ENCODE measurements around the gene SPRR2G. TPM values are rescaled to one million over a fixed set of nuclear protein-coding genes. Genes with fewer than 3 reads are reported as not detected.
"Not testable (repeated sequence)": the region's sequence is repeated elsewhere in the genome, so short reads cannot be mapped to it uniquely, and the experiment has no call there.

The SPRR2G gene
- total RNA-seq, 4 donors from 2014 or later, result 9.0 TPM; not detected in 3

DNA sequence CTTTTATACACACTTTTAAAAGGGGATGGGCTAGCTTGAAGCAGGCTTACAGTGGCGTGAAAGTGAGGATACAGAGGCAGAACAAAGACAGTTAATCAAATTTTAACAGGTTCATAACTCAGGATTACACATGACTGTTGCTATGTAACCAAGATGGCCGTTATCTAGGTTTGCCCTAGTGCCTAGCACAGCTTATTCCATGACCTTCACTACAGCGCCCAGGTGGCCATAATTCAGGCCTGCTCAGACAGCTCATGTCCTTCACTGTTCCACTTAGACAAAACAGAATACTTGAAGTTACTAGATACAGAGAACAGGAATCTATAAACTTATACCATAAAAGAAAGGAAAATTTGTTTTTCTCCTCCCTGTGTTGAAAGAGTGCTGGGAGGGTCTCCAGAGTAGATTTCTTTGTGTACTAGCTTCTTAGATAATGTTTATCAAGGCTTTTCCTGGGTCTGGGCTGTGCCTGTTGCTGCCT is 31.2 kb downstream of the SPRR2G start:
- 56 to 63% methylated on average over 3 of the region's 3 CpGs for WGBS, 2 donors
- DNase-seq, result no peak
- H3K36me3 ChIP-seq, result no peaks in the 10 kb centered on the region

DNA sequence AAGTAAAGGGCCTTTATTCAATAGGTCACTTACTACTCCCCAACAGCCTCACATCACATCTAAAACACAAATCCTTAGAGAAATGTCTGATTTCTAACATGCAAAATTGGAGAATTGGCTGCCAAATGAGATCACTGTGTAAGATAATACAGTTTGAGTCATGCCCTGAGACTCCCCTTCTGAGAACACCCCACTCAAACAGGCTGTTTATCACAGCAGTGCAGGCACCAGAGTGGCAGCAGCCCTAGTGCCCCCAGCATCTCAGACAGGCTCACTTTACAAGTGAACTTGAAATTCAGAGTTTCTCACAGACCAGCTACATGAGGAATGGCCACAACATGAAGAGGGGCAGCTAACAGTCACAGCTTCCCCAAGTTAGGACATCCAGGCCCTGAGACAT is 35.4 kb downstream of the SPRR2G start:
- H3K36me3 ChIP-seq; H3K4me3 ChIP-seq; intact Hi-C loops (cut with DNase I); H3K4me1 ChIP-seq; H3K27me3 ChIP-seq; DNase-seq; H3K9me3 ChIP-seq; H3K27ac ChIP-seq: not testable (repeated sequence)

More for the DNA sequence above, 31.2 kb downstream of the SPRR2G start:
- H3K9me3 ChIP-seq, result no peaks in the 10 kb centered on the region
- intact Hi-C loops (cut with DNase I), result no loop called here
- TF ChIP-seq, protein P1, sequence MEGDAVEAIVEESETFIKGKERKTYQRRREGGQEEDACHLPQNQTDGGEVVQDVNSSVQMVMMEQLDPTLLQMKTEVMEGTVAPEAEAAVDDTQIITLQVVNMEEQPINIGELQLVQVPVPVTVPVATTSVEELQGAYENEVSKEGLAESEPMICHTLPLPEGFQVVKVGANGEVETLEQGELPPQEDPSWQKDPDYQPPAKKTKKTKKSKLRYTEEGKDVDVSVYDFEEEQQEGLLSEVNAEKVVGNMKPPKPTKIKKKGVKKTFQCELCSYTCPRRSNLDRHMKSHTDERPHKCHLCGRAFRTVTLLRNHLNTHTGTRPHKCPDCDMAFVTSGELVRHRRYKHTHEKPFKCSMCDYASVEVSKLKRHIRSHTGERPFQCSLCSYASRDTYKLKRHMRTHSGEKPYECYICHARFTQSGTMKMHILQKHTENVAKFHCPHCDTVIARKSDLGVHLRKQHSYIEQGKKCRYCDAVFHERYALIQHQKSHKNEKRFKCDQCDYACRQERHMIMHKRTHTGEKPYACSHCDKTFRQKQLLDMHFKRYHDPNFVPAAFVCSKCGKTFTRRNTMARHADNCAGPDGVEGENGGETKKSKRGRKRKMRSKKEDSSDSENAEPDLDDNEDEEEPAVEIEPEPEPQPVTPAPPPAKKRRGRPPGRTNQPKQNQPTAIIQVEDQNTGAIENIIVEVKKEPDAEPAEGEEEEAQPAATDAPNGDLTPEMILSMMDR (IDR thresholded peaks at IDR 0.05), result no peak
- no peak for TF ChIP-seq POLR2A (IDR thresholded peaks at IDR 0.05)
- H3K27me3 ChIP-seq, result no peaks in the 10 kb centered on the region
- no peak overlapping the region for H3K27ac ChIP-seq
- H3K4me3 ChIP-seq, result no peak overlapping the region
- peaks cover 0 to 18% (median 0%) of the 10 kb centered on the region in 3 donors for H3K4me1 ChIP-seq

DNA sequence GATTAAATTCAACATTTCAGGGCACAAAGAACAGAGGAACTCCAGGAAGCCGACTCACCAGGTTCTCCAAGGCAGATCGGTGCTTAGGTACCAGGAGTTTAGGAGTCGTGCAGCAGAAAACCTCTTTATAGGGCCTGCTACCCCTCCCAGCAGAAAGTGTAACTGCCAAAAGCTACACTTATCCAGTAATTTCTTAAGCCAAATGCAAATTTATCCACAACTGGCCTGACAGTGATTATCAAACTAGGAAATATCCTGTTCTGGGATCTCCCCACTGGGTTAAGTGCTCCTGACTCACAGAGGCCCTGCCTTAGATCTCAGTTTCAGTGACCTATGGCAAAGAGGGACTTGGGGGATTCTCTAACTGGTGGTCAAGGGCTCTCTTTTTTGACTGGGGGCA is 37.3 kb downstream of the SPRR2G start, which contains the start of gene SPRR2F:
SPRR2F (minus strand) TSS at position 101 of the 400 bp plus-strand sequence. CDS start 783 bp downstream, outside the sequence.
- no peak for TF ChIP-seq POLR2A (IDR thresholded peaks at IDR 0.05)
- TF ChIP-seq, protein P1 (IDR thresholded peaks at IDR 0.05), result no peak
- no peak within 1 kb of the TSS for H3K4me3 ChIP-seq
- no peaks in the 10 kb centered on the region for H3K4me1 ChIP-seq
- 71 to 78% methylated on average over 3 of the region's 3 CpGs for WGBS, 2 donors
- H3K36me3 ChIP-seq, result no peaks in the 10 kb centered on the region
- H3K27ac ChIP-seq, result no peak within 1 kb of the TSS
- H3K9me3 ChIP-seq, result no peaks in the 10 kb centered on the region
- no peaks in the 10 kb centered on the region for H3K27me3 ChIP-seq
- intact Hi-C loops (cut with DNase I), result no loop called here
- DNase-seq, result no peak

DNA sequence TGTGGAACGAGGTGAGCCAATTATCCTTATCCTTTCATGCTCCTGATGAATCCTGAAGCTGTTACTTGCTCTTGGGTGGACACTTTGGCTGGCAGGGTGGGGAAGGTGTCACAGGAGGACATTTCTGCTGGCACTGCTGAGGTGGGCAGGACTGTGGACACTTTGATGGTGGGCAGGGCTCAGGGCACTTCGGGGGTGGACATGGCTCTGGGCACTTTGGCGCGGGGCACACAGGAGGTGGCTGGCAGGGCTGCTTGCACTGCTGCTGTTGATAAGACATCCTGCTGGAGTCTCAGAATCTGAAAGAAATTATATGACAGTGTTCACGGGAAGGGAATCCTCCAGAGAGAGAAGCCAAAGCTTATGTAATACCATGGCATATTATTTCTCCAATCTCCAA is 38.2 kb downstream of the SPRR2G start:
- 74 to 88% methylated on average over 4 to 5 of the region's 5 CpGs for WGBS, 2 donors
- H3K27me3 ChIP-seq; H3K9me3 ChIP-seq; intact Hi-C loops (cut with DNase I); H3K27ac ChIP-seq; H3K4me1 ChIP-seq; H3K36me3 ChIP-seq; H3K4me3 ChIP-seq; DNase-seq: not testable (repeated sequence)

DNA sequence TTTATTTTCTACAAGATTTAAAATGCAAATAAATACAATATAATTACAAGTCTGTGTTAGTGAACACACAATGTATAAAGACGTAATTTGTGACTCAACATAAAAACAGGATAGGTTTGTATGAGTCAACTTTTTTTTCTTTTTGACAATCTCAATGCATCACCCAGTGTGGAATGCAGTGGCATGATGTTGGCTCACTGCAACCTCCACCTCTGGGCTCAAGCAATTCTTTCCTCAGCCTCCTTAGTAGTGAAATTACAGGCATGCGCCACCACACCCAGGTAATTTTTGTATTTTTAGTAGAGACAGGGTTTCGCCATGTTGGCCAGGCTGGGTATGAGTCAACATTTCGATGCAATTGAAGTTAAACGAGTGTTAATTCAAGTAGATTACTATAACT is 50.4 kb downstream of the SPRR2G start:
- H3K27me3 ChIP-seq, result no peaks in the 10 kb centered on the region
- no peaks in the 10 kb centered on the region for H3K36me3 ChIP-seq
- peaks cover 0 to 9% (median 0%) of the 10 kb centered on the region in 3 donors for H3K4me1 ChIP-seq
- no peaks in the 10 kb centered on the region for H3K9me3 ChIP-seq
- peak overlapping the region in 3 of 4 donors; percentile 45 to 66 (median 56) for H3K27ac ChIP-seq
- TF ChIP-seq POLR2A (IDR thresholded peaks at IDR 0.05), result no peak
- TF ChIP-seq, protein P1 (IDR thresholded peaks at IDR 0.05), result peak in 1 of 6 experiments; percentile 11
- intact Hi-C loops (cut with DNase I), result no loop called here
- no peak overlapping the region for H3K4me3 ChIP-seq
- WGBS, 2 donors, result 51 to 62% methylated on average over 5 of the region's 5 CpGs
- no peak for DNase-seq

Small RNA genes lying within 50 kb of the gene (small RNA-seq; reads per million reads assigned to genes)
- gene SPRR2C, result 0 to 1.0 (median 0) reads per million in 4 donors

Other genes starting within 250 kb of the SPRR2G start
- gene IVL, start 242.3 kb downstream of the SPRR2G start, total RNA-seq, result 100 to 1,000 TPM; 155 to 336 (median 262) TPM
- gene SPRR5, start 203.7 kb downstream of the SPRR2G start, total RNA-seq, result 1 to 10 TPM in 2 of 4 donors, not detected in 2; 1.3 to 2.2 TPM
- 1 to 10 TPM in 2 of 4 donors, under 1 TPM in 1, not detected in 1; 0.64 to 6.4 (median 1.3) TPM for gene SPRR4, start 180.2 kb downstream of the SPRR2G start, total RNA-seq
- gene SPRR1A, start 166.8 kb downstream of the SPRR2G start, total RNA-seq, result 1,000 to 10,000 TPM in 1 of 4 donors, 100 to 1,000 TPM in 2, 10 to 100 TPM in 1; 57.4 to 1,951 (median 348) TPM
- gene SPRR3, start 149.1 kb downstream of the SPRR2G start, total RNA-seq, result over 10,000 TPM in 1 of 4 donors, 1,000 to 10,000 TPM in 3; 7,283 to 22,357 (median 8,768) TPM
- 1,000 to 10,000 TPM in 1 of 4 donors, 100 to 1,000 TPM in 3; 102 to 3,090 (median 871) TPM for gene SPRR1B, start 119.7 kb downstream of the SPRR2G start, total RNA-seq
- gene SPRR2D, start 109.8 kb downstream of the SPRR2G start, total RNA-seq, result 1,000 to 10,000 TPM in 1 of 4 donors, 100 to 1,000 TPM in 2, 1 to 10 TPM in 1; 8.2 to 1,680 (median 542) TPM
- gene SPRR2A, start 93.4 kb downstream of the SPRR2G start, total RNA-seq, result 1,000 to 10,000 TPM in 3 of 4 donors, 10 to 100 TPM in 1; 60.3 to 5,271 (median 1,851) TPM
- gene SPRR2B, start 79.3 kb downstream of the SPRR2G start, total RNA-seq, result 10 to 100 TPM in 1 of 4 donors, 1 to 10 TPM in 2, not detected in 1; 1.9 to 99.4 (median 7.0) TPM
- gene SPRR2E, start 56.4 kb downstream of the SPRR2G start, total RNA-seq, result 1,000 to 10,000 TPM in 1 of 4 donors, 100 to 1,000 TPM in 2, 1 to 10 TPM in 1; 4.0 to 3,177 (median 449) TPM
- 1,000 to 10,000 TPM in 1 of 4 donors, 100 to 1,000 TPM in 1, 10 to 100 TPM in 1, under 1 TPM in 1; 0.76 to 1,391 (median 149) TPM for gene SPRR2F, start 37.4 kb downstream of the SPRR2G start, total RNA-seq
- gene LELP1, start 52.5 kb upstream of the SPRR2G start, total RNA-seq, result not detected
- not detected for gene PRR9, start 66.7 kb upstream of the SPRR2G start, total RNA-seq
- gene LORICRIN, start 108.8 kb upstream of the SPRR2G start, total RNA-seq, result not detected
- 10 to 100 TPM; 14.3 to 44.0 (median 23.8) TPM for gene PGLYRP3, start 162.1 kb upstream of the SPRR2G start, total RNA-seq
- gene PGLYRP4, start 198.0 kb upstream of the SPRR2G start, total RNA-seq, result 10 to 100 TPM in 1 of 4 donors, 1 to 10 TPM in 3; 4.2 to 15.1 (median 6.9) TPM
- over 10,000 TPM; 15,145 to 90,256 (median 57,331) TPM for gene S100A9, start 207.0 kb upstream of the SPRR2G start, total RNA-seq
- gene S100A12, start 224.7 kb upstream of the SPRR2G start, total RNA-seq, result 100 to 1,000 TPM in 1 of 4 donors, 10 to 100 TPM in 3; 16.2 to 154 (median 49.0) TPM
- over 10,000 TPM in 3 of 4 donors, 1,000 to 10,000 TPM in 1; 4,308 to 17,245 (median 15,998) TPM for gene S100A8, start 240.2 kb upstream of the SPRR2G start, total RNA-seq

Measured in esophagus squamous epithelium (tissue), 5 donors.